ENCODE measurements around the gene EBF4.

GRCh38 chr20:2741881-2742280 lies 49.3 kb downstream of the EBF4 start:
- TF ChIP-seq KDM1A (IDR thresholded peaks at IDR 0.05; ENCODE audit: borderline replicate concordance, low read length) (no peak), POLR2AphosphoS5 (IDR thresholded peaks at IDR 0.05; ENCODE audit: low read depth, low read length) (no peak), CTCF (IDR thresholded peaks at IDR 0.05; ENCODE audit: control extremely low read depth in 1 of 3, insufficient read depth in 1 of 3, low read depth in 1 of 3, low read length in 3 of 3) (no peak)

Measured in H1 (cell line).